ENCODE results near the gene GBE1. TPM values are rescaled to one million over a fixed set of nuclear protein-coding genes. Genes with fewer than 3 reads are reported as not detected.

GBE1 gene
- total and polyA plus RNA-seq, 9 of the 15 experiments (the other 6 are each of a cell fraction or from before 2014, with no cell fraction given), result 7.9 to 25.6 (median 13.1) TPM

- TF ChIP-seq YY1 (IDR thresholded peaks at IDR 0.05; ENCODE audit: borderline replicate concordance in 1 of 3, control insufficient read depth in 1 of 3, extremely low read depth in 1 of 3, insufficient read depth in 3 of 3, insufficient read length in 1 of 3, insufficient replicate concordance in 2 of 3, low read depth in 1 of 3, low read length in 2 of 3) (peak; percentile 59 to 91 (median 89)), ZNF589 (CRISPR knock-in tag; IDR thresholded peaks at IDR 0.05; ENCODE audit: low read depth) (peak; percentile 52; the same call in 1 of the 2 replicates), CAMTA2 (CRISPR knock-in tag; conservative IDR thresholded peaks at IDR 0.05) (no peak), GTF2E2 (tag; IDR thresholded peaks at IDR 0.05) (peak; percentile 96), ZNF146 (CRISPR knock-in tag; IDR thresholded peaks at IDR 0.05; ENCODE audit: unreplicated experiment) (peak; percentile 17), YBX1 (IDR thresholded peaks at IDR 0.05) (no peak), KAT7 (CRISPR knock-in tag; IDR thresholded peaks at IDR 0.05; ENCODE audit: borderline replicate concordance) (0 out of 2 replicates have a peak, but pooled peaks have one; percentile 16), ZFX (CRISPR knock-in tag; IDR thresholded peaks at IDR 0.05) (peak; percentile 99), NBN (IDR thresholded peaks at IDR 0.05; ENCODE audit: low read depth) (no peak), IFI16 (CRISPR knock-in tag; IDR thresholded peaks at IDR 0.05) (no peak), ZNF143 (CRISPR knock-in tag; IDR thresholded peaks at IDR 0.05) (no peak), ZNF518B (CRISPR knock-in tag; IDR thresholded peaks at IDR 0.05) (no peak), PHF21A (IDR thresholded peaks at IDR 0.05; ENCODE audit: borderline replicate concordance, low read depth) (no peak), ZBTB5 (IDR thresholded peaks at IDR 0.05) (no peak), NEUROD1 (IDR thresholded peaks at IDR 0.05; ENCODE audit: borderline replicate concordance, low read depth, low read length, partially characterized antibody) (no peak), MECOM (CRISPR knock-in tag; IDR thresholded peaks at IDR 0.05) (0 out of 2 replicates have a peak, but pooled peaks have one; percentile 37), SP1 (CRISPR knock-in tag; IDR thresholded peaks at IDR 0.05) (peak; percentile 71), HNRNPK (IDR thresholded peaks at IDR 0.05; ENCODE audit: low read depth, low read length, poor library complexity, severe bottlenecking) (no peak)
Observed at GRCh38 chr3:81760924-81761903, at the start of gene GBE1 (continued).
